C1 segment of cervical spinal cord (tissue), 14 donors: Measurements from ENCODE around the gene SLC49A4.
"Not testable (repeated sequence)": the region's sequence is repeated elsewhere in the genome, so short reads cannot be mapped to it uniquely, and the experiment has no call there.

Experiments used
- DNase-seq, 14 donors: peaks; one replicate each; lab custom pipeline; 2025; lab: John Stamatoyannopoulos, UW

SLC49A4 gene, protein sequence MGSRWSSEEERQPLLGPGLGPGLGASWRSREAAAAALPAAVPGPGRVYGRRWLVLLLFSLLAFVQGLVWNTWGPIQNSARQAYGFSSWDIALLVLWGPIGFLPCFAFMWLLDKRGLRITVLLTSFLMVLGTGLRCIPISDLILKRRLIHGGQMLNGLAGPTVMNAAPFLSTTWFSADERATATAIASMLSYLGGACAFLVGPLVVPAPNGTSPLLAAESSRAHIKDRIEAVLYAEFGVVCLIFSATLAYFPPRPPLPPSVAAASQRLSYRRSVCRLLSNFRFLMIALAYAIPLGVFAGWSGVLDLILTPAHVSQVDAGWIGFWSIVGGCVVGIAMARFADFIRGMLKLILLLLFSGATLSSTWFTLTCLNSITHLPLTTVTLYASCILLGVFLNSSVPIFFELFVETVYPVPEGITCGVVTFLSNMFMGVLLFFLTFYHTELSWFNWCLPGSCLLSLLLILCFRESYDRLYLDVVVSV

DNA sequence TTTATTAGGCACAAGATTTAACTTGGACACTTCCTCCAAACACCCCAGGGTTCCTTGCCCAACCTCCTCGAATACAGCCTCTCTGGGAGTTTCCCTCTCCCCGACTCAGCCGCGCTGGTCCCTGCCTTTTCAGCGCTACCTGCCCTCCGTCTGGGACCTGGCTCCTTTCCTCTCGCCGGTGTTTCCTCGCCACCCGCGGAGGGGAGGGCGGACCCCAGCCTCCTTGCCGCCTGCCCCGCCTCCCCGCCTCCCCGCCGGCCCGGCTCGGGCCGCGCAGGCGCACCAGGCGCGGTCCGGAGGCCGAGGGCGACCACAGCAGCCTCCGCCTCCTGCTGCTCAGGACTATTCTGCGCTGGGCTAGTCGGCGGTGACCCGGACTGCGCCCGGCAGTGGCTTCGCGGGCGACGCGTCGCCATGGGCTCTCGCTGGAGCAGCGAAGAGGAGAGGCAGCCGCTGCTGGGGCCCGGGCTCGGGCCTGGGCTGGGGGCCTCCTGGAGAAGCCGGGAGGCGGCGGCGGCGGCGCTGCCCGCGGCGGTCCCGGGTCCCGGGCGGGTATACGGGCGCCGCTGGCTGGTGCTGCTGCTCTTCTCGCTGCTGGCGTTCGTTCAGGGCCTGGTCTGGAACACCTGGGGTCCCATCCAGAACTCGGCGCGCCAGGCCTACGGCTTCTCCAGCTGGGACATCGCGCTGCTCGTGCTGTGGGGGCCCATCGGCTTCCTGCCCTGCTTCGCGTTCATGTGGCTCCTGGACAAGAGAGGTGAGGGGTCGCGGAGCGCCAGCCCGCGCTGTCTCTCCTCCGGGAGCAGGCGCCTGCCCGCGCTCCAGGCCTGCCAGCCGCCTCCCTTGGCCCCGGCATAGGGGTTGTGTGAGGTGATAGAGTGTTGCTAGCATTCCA lies at the start of gene SLC49A4:
Gene SLC49A4, plus strand, starts transcription at position 291 of the 895 bp plus-strand sequence. Its CDS starts 124 bp downstream, at position 415.
- DNase-seq: no peak

DNA sequence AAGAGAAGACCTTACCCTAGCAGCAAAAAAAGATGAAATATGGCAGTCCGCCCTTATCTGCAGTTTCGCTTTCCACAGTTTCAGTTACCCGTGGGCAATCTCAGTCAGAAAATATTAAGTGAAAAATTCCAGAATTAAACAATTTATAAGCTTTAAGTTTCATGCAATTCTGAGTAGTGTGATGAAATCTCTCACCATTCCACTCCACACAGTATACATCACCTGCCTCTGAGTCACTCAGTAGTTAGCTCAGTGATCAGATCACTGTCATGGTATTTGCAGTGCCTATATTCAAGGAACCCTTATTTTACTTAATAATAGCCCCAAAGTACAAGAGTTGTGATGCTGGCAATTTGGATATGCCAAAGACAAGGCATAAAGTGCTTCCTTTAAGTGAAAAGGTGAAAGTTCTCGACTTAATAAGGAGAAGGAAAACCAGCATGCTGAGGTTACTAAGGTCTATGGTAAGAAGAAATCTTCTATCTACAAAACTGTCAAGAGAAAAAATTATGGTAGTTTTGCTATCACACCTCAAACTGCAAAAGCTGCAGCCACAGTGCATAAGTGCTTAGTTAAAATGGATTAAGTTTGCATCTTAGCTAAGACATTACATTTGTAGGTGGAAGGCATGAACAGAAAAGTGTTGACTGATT lies 49.4 kb upstream of the SLC49A4 start:
- DNase-seq: no peak

DNA sequence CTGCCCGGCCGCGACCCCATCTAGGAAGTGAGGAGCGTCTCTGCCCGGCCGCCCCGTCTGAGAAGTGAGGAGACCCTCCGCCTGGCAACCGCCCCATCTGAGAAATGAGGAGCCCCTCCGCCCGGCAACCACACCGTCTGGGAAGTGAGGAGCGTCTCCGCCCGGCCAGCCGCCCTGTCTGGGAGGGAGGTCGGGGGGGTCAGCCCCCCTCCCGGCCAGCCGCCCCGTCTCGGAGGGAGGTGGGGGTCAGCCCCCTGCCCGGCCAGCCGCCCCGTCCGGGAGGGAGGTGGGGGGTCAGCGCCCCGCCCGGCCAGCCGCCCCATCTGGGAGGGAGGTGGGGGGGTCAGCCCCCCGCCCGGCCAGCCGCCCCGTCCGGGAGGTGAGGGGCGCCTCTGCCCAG lies 47.6 kb upstream of the SLC49A4 start:
- DNase-seq: not testable (repeated sequence)

DNA sequence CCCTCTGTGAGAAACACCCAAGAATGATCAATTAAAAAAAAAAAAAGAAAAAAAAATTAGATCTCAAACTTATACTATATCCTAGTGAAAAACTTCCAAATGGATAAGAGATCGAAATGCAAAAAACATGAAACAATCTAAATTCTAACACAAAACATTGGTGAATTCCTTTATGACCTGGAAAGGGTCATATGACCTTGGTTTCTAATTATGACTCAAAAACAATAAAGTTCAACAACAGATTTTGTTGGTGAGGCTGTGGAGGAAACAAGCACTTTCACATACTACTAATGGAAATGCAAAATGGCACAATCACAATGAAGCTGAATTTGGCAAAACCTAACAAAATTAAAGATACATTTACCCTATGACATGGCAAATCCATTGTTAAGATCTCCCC lies 46.5 kb upstream of the SLC49A4 start:
- no peak for DNase-seq

DNA sequence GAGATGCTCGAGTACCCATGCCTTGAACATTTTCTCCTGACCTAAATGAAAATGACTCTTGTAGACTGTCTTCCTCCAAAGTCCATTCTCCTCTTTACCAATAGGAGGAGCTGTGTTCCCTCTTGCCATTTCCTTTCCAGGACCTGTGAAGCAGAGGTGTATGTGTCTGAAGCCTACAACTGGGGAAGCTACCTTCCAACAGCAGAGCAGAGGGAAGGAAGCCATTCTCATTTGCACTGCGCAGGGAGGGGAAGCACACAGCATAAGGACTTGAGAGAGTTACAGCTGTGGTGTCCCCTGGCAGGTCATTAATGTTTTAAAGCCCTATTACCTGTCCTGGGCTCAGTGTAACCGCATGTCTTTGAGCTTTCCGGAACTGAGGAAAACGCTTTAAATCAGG lies 39.9 kb upstream of the SLC49A4 start:
- DNase-seq: no peak

DNA sequence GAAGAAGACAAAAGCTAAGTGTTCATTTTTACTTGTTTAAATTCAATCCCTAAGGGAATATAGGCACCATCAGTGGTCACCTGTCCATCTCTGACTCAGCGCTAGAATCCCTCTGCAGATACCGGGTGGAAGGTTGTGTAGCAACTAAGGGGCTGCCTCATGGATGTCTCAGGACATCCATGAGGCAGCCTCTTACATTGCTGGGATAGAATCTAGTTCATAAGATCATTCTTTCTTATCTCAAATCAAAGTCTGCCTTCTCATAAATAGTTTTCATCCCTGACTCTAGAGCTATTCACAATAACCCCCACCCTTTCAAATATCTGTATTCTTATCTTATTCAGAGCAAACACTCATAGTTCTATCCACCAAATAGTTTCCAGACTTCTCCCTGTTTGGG lies 39.4 kb upstream of the SLC49A4 start:
- DNase-seq: no peak

DNA sequence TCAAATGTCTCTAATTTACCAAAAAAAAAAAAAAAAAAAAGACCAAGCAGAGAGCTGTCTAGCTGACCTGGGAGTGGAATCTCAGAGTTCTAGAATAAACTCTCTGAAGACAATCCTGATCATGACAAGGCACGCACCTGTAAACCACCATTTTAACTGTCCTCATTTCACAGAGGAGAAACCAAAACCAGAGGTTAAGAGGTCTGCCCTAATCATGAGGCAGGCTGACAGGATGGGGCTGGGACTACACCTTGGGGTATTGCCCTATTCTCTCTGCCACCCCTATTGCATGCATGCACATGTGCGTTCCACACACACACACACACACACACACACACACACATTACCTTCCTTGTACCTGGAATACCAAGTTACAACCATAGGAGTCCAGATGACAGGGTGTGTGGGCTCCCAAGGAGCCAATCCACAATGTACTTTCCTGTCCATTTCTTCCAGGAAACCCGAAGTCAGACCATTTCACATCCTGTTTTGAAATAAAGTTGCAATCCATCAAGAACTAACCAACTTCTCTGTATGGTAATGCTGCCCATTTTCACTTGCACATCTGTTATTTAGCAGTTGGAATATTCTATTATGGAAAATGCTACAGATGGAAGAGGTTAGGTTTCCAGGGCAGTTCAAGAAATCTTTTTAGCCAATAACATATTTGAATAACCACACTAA lies 35.9 kb upstream of the SLC49A4 start:
- no peak for DNase-seq

DNA sequence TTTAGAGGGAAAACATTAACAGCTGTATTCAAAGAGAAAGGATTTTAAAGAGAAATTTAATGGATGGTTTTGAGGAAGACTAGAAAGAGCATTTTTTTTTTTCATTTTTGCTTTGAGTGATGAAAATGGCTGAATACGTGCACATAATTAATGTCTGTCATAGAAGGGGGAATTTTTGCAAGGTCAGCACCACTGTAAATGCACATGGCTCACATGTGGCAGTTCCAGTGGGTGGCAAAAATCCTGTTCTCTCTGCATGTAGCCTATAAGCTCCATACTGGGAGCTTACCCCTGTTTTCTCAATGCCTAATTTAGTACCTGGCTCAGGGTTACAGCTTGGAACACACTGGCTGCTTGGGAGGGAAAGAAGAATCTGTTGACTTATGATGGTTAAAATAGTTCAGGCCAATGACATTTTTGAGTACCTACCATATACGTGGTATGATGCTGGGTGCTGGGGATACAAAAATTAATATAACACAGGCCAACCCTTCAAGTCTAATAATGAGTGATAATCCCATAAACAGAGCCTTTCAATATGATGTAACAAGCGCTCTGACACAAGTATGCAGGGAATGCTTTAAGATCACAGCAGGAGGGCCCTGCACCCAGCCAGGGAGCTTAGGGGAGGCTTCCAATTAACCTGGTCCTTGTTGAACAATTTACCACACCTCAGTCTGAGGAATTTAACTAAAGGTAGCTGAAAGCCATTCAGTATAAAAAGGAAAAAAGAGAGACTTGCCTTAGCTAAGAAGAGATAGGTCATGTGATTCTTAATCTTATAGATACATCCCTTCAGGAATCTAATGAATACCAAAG lies 34.2 kb upstream of the SLC49A4 start:
- DNase-seq: no peak

DNA sequence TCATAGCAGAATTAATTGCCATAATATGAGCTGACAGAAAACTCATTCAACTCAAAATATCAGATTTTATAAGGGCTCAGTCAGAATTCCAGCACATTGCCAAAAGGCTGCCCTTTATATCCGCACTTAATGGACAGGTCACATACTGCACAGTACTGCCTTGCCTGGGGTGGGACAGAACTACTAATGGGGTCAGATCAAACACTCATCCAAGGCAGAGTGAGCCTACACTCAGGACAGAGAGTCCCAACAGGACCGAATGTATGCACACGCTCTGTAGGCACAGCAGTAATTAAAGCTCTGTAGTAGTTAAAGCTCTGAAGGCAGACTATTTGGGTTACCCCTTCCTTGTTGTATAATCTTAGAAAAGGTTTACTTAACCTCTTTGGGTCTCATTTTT lies 28.4 kb upstream of the SLC49A4 start:
- DNase-seq: no peak

DNA sequence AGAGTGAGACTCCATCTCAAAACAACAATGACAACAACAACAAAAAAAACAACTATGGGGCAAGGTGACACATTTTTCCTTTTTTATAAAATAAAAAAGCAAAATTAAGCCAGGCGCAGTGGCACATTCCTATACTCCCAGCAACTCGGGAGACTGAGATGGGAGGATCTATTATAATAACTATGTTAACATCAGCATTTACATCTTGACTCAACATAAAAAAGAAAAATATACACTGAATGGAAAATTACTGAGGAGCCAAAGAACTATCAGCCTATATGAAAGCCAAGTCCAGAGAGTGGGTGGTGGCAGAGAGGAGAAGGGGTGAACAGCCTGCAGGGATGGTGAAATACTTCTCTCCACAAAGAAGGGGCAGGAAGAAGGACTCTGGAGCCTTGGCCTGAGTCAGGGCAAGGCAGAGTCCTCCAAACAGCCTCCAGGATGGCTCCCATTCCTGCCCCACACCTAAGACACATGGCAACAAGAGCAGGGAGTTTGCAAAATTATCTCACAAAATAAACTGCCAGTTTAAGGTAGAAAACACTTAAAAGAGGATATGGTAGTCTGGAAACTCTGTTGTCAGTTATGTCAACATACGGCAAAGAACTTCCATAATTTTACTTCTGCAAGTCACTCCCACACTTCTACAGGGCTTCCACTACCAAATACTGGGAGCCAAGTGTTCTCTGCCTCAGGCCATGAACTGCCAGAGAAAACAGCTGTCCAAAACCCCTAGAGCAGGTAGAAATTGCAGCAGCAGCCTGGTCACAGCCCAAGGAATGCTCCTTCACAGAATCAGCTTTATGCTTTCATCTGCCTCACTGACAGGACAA lies 27.1 kb upstream of the SLC49A4 start:
- no peak for DNase-seq

DNA sequence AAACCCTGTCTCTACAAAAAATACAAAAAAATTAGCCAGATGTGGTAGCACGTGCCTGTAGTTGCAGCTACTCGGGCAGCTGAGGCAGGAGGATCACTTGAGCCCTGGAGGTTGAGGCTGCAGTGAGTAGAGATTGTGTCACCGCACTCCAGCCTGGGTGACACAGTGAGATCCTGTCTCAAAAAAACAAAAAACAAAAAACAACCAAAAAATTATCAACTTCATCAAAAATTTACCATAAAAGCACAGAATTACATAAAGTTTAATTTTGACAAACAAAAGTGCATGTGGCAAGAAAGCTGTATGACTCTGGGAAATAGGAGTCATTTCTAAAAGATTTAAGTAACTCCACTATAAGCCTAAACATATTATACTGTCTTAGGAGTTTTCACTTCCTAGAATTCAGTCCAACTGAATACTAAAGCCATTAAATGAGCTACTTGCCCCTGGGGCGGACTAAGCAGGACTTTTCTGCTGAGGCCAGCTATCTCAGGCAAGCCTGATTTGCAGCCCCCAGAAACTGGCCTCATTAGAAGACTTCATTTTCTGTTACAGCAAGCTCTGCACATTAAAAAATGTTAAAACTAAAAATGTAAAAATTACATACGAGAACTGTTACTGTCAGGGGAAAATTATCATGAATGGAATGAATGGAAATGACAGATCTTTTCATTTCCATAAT lies 24.2 kb upstream of the SLC49A4 start:
- no peak for DNase-seq

DNA sequence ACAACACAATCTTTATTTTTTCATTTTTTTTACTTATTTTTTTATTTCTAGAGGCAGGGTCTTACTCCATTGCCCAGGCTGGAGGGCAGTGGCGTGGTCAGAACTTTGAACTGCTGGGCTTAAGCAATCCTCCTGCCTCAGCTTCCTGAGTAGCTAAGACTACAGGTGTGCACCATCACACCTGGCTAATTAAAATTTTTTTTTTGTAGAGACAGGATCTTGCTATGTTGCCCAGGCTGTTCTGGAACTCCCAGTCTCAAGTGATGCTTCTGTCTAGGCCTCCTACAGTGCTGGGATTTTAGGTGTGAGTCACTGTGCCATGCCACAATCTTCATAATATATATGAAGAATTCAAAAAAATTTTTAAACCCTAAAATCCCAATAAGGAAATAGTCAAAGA lies 22.0 kb upstream of the SLC49A4 start:
- no peak for DNase-seq

DNA sequence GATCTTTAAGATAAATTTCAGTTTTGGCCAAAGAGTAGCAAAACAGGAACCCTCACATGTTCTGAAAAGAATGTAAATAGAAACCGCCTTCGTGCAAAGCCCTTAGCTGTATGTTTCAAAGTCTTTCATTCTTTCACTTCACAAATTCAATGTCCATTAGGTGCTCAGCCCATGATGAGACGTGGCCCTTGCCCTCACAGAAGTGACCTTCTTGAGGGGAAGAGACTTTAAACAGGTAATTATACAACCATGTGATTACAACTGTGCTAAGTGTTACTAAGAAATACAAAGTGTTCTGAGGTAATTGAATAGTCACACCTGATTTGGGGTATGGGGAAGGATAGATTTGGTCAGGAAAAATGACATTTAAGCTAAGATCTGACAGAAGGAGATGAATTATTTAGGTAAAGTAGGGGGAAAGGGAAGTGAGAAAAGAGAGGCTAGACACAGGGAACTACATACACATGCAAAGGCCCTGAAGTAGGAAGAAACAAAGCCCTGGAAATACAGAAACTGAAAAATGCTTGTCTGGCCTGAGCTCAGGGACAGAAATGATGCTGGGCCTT lies 20.8 kb upstream of the SLC49A4 start:
- no peak for DNase-seq

DNA sequence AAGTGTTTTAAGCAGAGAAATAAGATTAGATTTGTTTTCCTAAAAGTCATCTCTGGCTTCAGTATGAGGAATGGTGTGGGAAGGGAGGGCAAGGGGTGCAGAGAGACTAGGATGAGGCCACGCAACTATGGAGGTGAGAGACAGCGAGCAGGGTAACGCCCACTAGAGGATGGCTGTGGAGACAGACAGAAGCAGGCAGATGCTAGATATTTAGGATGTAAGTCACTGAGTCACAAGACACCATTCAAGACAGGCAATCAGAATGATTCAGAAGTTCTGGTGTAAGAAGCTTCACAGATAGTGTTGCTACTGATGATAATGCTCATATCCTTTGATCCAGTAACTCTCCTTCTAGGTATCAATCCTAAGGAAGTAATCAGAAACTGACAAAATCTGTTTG lies 20.3 kb upstream of the SLC49A4 start:
- no peak for DNase-seq

DNA sequence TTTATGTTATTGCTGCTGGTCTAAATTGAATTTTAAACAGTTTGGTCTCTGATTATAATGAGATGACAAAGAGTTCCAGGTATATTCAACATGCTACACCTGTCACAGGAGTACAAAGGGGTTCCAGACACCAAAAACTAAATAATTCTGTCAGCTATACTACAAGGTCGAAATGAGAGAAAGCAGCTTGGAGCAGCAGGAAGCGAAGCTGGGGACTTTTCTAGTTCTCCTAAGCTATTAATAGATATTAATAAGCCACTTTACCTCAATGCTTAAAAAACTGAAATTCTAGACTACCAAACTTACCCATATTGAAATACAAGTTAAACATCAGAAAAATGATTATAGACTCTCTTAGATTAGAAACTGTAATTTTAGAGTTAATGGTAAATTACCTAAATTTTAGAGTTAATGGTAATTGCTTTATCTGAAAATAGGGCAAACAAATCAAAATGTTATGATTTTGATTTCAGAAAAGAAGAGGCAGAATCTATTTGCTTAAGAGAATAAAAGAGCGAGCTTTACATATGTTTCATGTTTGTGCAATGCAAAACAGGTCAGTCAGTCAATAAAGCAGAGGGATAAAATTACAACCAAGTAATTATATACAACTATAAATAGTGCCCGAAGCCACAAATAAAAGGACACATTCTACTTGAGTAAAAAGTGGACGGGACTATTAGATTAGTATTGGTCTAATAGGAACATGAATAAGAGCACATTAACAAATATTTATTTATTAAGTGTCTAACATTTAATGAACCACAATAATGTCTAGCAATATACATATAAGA lies 18.0 kb upstream of the SLC49A4 start:
- no peak for DNase-seq

DNA sequence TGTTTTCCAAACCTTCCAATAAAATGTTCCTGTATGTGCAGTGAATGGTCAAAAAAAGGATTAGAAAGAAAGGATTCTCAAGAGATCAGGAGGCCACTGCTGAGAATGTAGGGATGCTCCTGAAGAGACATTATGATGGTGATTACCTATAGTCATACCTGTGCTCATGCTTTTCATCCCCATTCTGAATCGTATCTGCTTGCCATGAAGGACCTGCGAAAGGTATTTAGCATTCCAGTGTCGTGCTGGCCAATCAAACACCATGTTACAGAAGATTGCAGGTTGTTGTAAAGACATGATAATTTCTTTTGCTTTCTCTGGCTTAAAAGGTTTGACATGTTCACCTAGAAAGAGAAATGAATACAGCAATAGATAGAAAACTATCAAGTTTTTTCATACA lies 17.3 kb upstream of the SLC49A4 start:
- no peak for DNase-seq

DNA sequence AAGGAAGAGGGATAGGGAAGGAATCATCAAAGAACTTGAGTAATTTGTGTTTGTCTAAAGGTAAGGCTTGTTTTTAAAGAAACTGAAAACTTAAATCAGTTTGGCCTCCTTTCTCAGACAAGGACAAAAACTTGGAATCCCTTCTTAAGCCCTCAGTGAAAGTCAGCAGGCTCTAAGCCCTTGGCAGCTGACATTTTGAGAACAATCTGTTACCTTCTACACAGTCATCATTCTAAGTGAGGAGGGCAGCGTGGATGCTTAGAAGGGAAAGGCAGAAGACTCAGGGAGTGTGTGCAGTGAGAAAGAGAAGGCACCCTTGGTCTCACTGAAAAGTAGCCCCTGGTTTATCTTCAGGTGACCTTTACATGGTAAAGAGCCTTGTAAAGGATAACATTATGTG lies 12.1 kb upstream of the SLC49A4 start:
- no peak for DNase-seq

DNA sequence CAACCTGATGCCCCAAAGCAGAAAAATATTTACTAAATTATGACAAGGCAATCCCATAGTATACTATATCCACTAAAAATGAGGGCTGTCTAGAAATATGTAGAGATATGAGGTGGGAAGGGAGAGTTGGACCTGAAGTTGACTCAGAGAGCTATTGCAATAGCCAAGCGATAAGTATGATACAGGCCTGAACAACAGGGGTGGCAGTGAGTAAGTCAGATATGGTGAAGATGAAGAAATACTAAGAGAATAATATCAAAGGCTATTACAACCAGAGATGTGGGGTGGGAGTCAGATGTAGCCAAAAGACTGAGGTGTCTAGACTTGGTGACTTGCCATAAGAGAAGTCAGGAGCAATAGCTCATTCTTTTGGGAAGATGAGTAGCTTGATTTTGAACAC lies 10.4 kb upstream of the SLC49A4 start:
- DNase-seq: no peak
